Measurements from ENCODE around the gene CYP26B1.

- no peak for TF ChIP-seq CTCF (conservative IDR thresholded peaks at IDR 0.05; ENCODE audit: low read length)
- TF ChIP-seq EZH2phosphoT487 (IDR thresholded peaks at IDR 0.05; ENCODE audit: borderline replicate concordance, low read depth, low read length), result no peak
These were observed 26.1 kb upstream of the CYP26B1 start for GRCh38 chr2:72173640-72174321.

Measured in OCI-LY7 (cell line).